ENCODE measurements around the gene BARD1.
"Not testable (repeated sequence)": the region's sequence is repeated elsewhere in the genome, so short reads cannot be mapped to it uniquely, and the experiment has no call there.

The BARD1 gene

DNA sequence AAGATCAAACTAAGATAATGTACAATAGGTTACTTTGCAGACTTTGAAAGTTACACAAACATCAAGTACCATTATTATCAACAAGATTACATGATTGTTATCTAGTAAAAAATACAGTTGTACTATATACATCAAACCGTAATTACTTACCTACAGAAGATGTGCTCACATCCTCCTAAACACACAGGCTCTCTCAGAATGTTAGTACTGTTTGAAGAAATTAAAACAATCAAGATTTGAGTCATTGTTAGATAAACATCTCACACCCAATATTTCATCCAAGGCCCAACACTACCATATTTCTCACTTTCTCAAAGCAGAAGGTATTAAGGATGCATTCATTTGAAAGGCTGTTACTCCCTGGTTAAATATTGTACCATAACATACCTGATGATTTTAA, 12.6 kb downstream of the BARD1 start:
- ATAC-seq (ENCODE audit: insufficient read depth, low read depth) (no peak), DNase-seq (no peak)
- Histone ChIP-seq H3K4me3 (ENCODE audit: low read depth in 1 of 2, low read length in 2 of 2) (no peak overlapping the region), H3K36me3 (ENCODE audit: insufficient read depth, low read length) (peaks cover 75% of the 10 kb centered on the region), H3K4me2 (ENCODE audit: insufficient read depth, low read length) (no peak overlapping the region), H3K79me2 (ENCODE audit: insufficient read depth, low read length) (peaks cover 100% of the 10 kb centered on the region), H3K27me3 (ENCODE audit: insufficient read depth, low read length, poor library complexity) (no peaks in the 10 kb centered on the region), H3K9ac (ENCODE audit: low read depth, low read length) (no peak overlapping the region), H4K20me1 (ENCODE audit: insufficient read depth, low read length) (peaks cover 62% of the 10 kb centered on the region), H3K27ac (ENCODE audit: low read length) (no peak overlapping the region), H2AFZ (ENCODE audit: low read depth, low read length) (no peak overlapping the region), H3K9me3 (ENCODE audit: insufficient read depth, low read length, severe bottlenecking) (no peaks in the 10 kb centered on the region), H3K4me1 (ENCODE audit: insufficient read depth, low read length) (peaks cover 6% of the 10 kb centered on the region; the same call in 1 of the 2 replicates)
- TF ChIP-seq EZH2 (IDR thresholded peaks at IDR 0.05; ENCODE audit: borderline replicate concordance, low read depth, low read length, severe bottlenecking) = no peak
- TF ChIP-seq, protein P1, sequence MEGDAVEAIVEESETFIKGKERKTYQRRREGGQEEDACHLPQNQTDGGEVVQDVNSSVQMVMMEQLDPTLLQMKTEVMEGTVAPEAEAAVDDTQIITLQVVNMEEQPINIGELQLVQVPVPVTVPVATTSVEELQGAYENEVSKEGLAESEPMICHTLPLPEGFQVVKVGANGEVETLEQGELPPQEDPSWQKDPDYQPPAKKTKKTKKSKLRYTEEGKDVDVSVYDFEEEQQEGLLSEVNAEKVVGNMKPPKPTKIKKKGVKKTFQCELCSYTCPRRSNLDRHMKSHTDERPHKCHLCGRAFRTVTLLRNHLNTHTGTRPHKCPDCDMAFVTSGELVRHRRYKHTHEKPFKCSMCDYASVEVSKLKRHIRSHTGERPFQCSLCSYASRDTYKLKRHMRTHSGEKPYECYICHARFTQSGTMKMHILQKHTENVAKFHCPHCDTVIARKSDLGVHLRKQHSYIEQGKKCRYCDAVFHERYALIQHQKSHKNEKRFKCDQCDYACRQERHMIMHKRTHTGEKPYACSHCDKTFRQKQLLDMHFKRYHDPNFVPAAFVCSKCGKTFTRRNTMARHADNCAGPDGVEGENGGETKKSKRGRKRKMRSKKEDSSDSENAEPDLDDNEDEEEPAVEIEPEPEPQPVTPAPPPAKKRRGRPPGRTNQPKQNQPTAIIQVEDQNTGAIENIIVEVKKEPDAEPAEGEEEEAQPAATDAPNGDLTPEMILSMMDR (IDR thresholded peaks at IDR 0.05; ENCODE audit: borderline replicate concordance, extremely low read depth, low read length, poor library complexity, severe bottlenecking) = no peak

DNA sequence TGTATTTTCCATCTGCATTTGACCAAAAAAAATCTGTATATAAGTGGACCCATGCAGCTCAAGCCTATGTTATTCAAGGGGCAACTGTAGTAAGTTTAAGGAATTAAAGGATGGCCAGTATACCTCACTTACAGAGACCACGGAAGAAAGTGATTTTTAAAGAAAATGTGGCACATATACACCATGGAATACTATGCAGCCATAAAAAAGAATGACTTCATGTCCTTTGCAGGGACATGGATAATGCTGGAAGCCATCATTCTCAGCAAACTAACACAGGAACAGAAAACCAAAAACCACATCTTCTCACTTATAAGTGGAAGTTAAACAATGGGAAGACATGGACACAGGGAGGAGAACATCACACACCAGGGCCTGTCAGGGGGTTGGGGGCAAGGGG, 26.3 kb downstream of the BARD1 start:
- not testable (repeated sequence) for H4K20me1 ChIP-seq (ENCODE audit: insufficient read depth, low read length); H2AFZ ChIP-seq (ENCODE audit: low read depth, low read length); H3K4me2 ChIP-seq (ENCODE audit: insufficient read depth, low read length); H3K9me3 ChIP-seq (ENCODE audit: insufficient read depth, low read length, severe bottlenecking); H3K9ac ChIP-seq (ENCODE audit: low read depth, low read length); H3K27ac ChIP-seq (ENCODE audit: low read length); H3K4me1 ChIP-seq (ENCODE audit: insufficient read depth, low read length); ATAC-seq (ENCODE audit: insufficient read depth, low read depth); H3K27me3 ChIP-seq (ENCODE audit: insufficient read depth, low read length, poor library complexity); DNase-seq; H3K4me3 ChIP-seq (ENCODE audit: low read depth in 1 of 2, low read length in 2 of 2)
- H3K79me2 ChIP-seq (ENCODE audit: insufficient read depth, low read length) = peaks cover 90% of the 10 kb centered on the region
- peaks cover 84% of the 10 kb centered on the region for H3K36me3 ChIP-seq (ENCODE audit: insufficient read depth, low read length)

DNA sequence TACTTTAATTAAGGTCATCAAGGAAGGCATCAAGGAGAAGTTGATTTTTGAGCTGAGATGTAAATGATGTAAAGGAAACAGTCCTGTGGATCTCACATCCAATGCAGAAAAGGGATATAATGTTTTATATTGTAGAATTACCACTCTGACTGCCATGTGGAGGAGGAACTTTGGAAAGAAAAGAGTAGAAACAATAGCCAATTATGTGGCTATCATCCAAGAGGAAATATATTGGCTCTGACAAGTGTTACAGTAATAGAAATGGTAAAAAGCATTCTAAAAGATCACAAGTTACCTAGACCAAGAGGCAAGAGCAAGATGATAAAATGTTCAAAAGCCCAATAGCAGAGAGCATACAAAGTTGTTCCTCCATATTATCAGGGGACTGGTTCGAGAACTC, 26.8 kb downstream of the BARD1 start:
- Histone ChIP-seq H3K27me3 (ENCODE audit: insufficient read depth, low read length, poor library complexity) (no peaks in the 10 kb centered on the region), H4K20me1 (ENCODE audit: insufficient read depth, low read length) (no peaks in the 10 kb centered on the region), H3K4me3 (ENCODE audit: low read depth in 1 of 2, low read length in 2 of 2) (no peak overlapping the region), H2AFZ (ENCODE audit: low read depth, low read length) (no peak overlapping the region), H3K4me1 (ENCODE audit: insufficient read depth, low read length) (no peaks in the 10 kb centered on the region), H3K36me3 (ENCODE audit: insufficient read depth, low read length) (peaks cover 81% of the 10 kb centered on the region), H3K79me2 (ENCODE audit: insufficient read depth, low read length) (peaks cover 86% of the 10 kb centered on the region), H3K4me2 (ENCODE audit: insufficient read depth, low read length) (no peak overlapping the region), H3K9ac (ENCODE audit: low read depth, low read length) (no peak overlapping the region), H3K27ac (ENCODE audit: low read length) (no peak overlapping the region), H3K9me3 (ENCODE audit: insufficient read depth, low read length, severe bottlenecking) (no peaks in the 10 kb centered on the region)
- ATAC-seq (ENCODE audit: insufficient read depth, low read depth) (no peak), DNase-seq (no peak)
- TF ChIP-seq, protein P1 (IDR thresholded peaks at IDR 0.05; ENCODE audit: borderline replicate concordance, extremely low read depth, low read length, poor library complexity, severe bottlenecking) = no peak
- TF ChIP-seq EZH2 (IDR thresholded peaks at IDR 0.05; ENCODE audit: borderline replicate concordance, low read depth, low read length, severe bottlenecking) = no peak

DNA sequence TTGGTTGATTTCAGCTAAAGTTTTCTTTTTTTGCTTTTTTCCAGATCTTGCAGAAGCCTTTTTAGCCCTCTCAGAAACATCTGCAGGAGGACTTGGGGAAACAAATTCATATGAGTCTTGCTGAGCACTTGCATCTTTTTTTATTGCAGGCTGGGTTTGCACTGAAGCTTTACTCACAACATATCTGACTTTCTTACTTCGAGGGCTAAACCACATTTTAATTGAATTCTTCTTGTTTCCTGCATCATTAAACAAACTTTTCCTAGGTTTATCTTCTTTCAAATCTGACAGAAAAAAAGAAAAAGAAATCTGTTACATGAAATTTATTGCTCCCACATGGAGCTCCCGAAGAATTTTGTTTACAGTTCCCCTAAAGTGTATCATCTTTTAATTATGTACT, 28.3 kb downstream of the BARD1 start:
- Histone ChIP-seq H4K20me1 (ENCODE audit: insufficient read depth, low read length) (peaks cover 5% of the 10 kb centered on the region; the same call in 1 of the 2 replicates), H3K27me3 (ENCODE audit: insufficient read depth, low read length, poor library complexity) (no peaks in the 10 kb centered on the region), H3K4me2 (ENCODE audit: insufficient read depth, low read length) (no peak overlapping the region), H3K9ac (ENCODE audit: low read depth, low read length) (no peak overlapping the region), H3K4me1 (ENCODE audit: insufficient read depth, low read length) (no peaks in the 10 kb centered on the region), H3K4me3 (ENCODE audit: low read depth in 1 of 2, low read length in 2 of 2) (no peak overlapping the region), H3K27ac (ENCODE audit: low read length) (no peak overlapping the region), H2AFZ (ENCODE audit: low read depth, low read length) (no peak overlapping the region), H3K79me2 (ENCODE audit: insufficient read depth, low read length) (peaks cover 86% of the 10 kb centered on the region), H3K9me3 (ENCODE audit: insufficient read depth, low read length, severe bottlenecking) (no peaks in the 10 kb centered on the region), H3K36me3 (ENCODE audit: insufficient read depth, low read length) (peaks cover 82% of the 10 kb centered on the region)
- ATAC-seq (ENCODE audit: insufficient read depth, low read depth) (no peak), DNase-seq (no peak)
- TF ChIP-seq, protein P1 (IDR thresholded peaks at IDR 0.05; ENCODE audit: borderline replicate concordance, extremely low read depth, low read length, poor library complexity, severe bottlenecking) = no peak
- no peak for TF ChIP-seq EZH2 (IDR thresholded peaks at IDR 0.05; ENCODE audit: borderline replicate concordance, low read depth, low read length, severe bottlenecking)
